Activated CD8-positive, alpha-beta memory T cell treated with anti-CD3 and anti-CD28 coated beads, Interleukin-2, amount 50 U/mL, for 24 hours (primary cell): Measurements from ENCODE around the gene LDLR.
"Not testable (repeated sequence)": the region's sequence is repeated elsewhere in the genome, so short reads cannot be mapped to it uniquely, and the experiment has no call there.

Source experiments
- DNase-seq: peaks from one replicate; pipeline ENCODE4 v3.0.0-alpha.2; 2020; ENCODE audit errors: extremely low read depth

The LDLR gene

GRCh38 chr19:11173516-11174155 is 84.4 kb downstream of the LDLR start:
- no peak for DNase-seq

- DNase-seq: no peak
These were observed 85.1 kb downstream of the LDLR start for GRCh38 chr19:11174336-11174735.

GRCh38 chr19:11175920-11176319 is 86.7 kb downstream of the LDLR start:
- no peak for DNase-seq

- DNase-seq: no peak
These were observed 87.4 kb downstream of the LDLR start for GRCh38 chr19:11176466-11177193.

GRCh38 chr19:11177592-11177991 is 88.3 kb downstream of the LDLR start:
- no peak for DNase-seq

- DNase-seq: not testable (repeated sequence)
These were observed 89.8 kb downstream of the LDLR start for GRCh38 chr19:11179145-11179465.

- no peak for DNase-seq
These were observed 90.5 kb downstream of the LDLR start for GRCh38 chr19:11179716-11180297.

- no peak for DNase-seq
These were observed 91.1 kb downstream of the LDLR start for GRCh38 chr19:11180346-11180745.

GRCh38 chr19:11180975-11181374 is 91.7 kb downstream of the LDLR start:
- DNase-seq: not testable (repeated sequence)

- no peak for DNase-seq
These were observed 92.2 kb downstream of the LDLR start for GRCh38 chr19:11181488-11181887.
